Transverse colon (tissue), 4 donors: Measurements from ENCODE around the gene VEGFB. TPM values are rescaled to one million over a fixed set of nuclear protein-coding genes. Genes with fewer than 3 reads are reported as not detected.
A peak's percentile ranks its signal among the peaks of the same experiment; 100 is the strongest.

ENCODE experiments used
- DNase-seq: peaks from one replicate; pipeline ENCODE4 v3.0.0-alpha.2; 2019
- H3K27ac ChIP-seq, 4 donors: fragments of 200-600 bp; sonication (generic); 2 replicates each; pipeline ENCODE4 v1.5.1; 2016 to 2018; ENCODE audit warnings: inconsistent platforms in 4 of 4
- H3K27me3 ChIP-seq: fragments of 200-600 bp; sonication (generic); 2 replicates; pipeline ENCODE4 v1.5.1; 2017; ENCODE audit warnings: inconsistent platforms
- H3K36me3 ChIP-seq, 4 donors: fragments of 200-600 bp; sonication (generic); 2 replicates each; pipeline ENCODE4 v1.5.1; 2017 to 2019; ENCODE audit warnings: inconsistent platforms in 4 of 4
- H3K4me1 ChIP-seq, 4 donors: fragments of 200-600 bp; sonication (generic); 2 replicates each; pipeline ENCODE4 v1.5.1; 2017 to 2020; ENCODE audit warnings: inconsistent platforms in 4 of 4
- H3K4me3 ChIP-seq, 4 donors: fragments of 200-600 bp; sonication (generic); 1 replicate in 1 of 4; 2 replicates in 3 of 4; pipeline versions ENCODE4 v1.5.1 to v1.6.1; 2017 to 2019; ENCODE audit warnings: inconsistent platforms in 4 of 4
- H3K9me3 ChIP-seq, 2 donors: fragments of 200-600 bp; sonication (generic); 2 replicates each; pipeline ENCODE4 v1.5.1; 2017 to 2019; ENCODE audit warnings: inconsistent platforms in 2 of 2
- CTCF ChIP-seq, 5 experiments: fragments of 200-600 bp in 3 of 5; fragments of 450-650 bp in 2 of 5; sonication (generic) in 3 of 5; IDR thresholded peaks; 1 replicate in 2 of 5; 2 replicates in 3 of 5; pipeline ENCODE4 v1.5.1; 2016 to 2017; ENCODE audit warnings: antibody characterized with exemption in 5 of 5, inconsistent platforms in 3 of 5, mild to moderate bottlenecking in 2 of 5, moderate library complexity in 1 of 5
- EP300 ChIP-seq: sonication (generic); formaldehyde crosslinking; IDR thresholded peaks from one replicate; pipeline ENCODE4 v1.6.1; 2017; ENCODE audit warnings: antibody characterized with exemption, low read depth
- POLR2A ChIP-seq: fragments of 450-650 bp; IDR thresholded peaks from one replicate; pipeline ENCODE4 v1.6.1; 2016; ENCODE audit warnings: antibody characterized with exemption, mild to moderate bottlenecking, moderate library complexity
- POLR2AphosphoS5 ChIP-seq, 3 donors: sonication (generic); formaldehyde crosslinking; IDR thresholded peaks; one replicate each; pipeline ENCODE4 v1.6.1; 2016; ENCODE audit warnings: antibody characterized with exemption in 3 of 3
- WGBS, 2 donors: methylation state at CpG; one replicate each; pipeline ENCODE4 v1.1.5; 2018; ENCODE audit warnings: low coverage in 1 of 2; 5-methylcytosine and 5-hydroxymethylcytosine counted together
- in situ Hi-C, 4 donors: fragments of 200-750 bp; cut with MboI; loops; one replicate each; pipeline versions ENCODE4 v1.15.0 to v1.15.1; 2017; ENCODE audit warnings: low sequenced_read_pairs in 3 of 4, low pct_ligation_motif_present in 1 of 4, low pct_unique_long_range_greater_than_20kb in 1 of 4
- intact Hi-C: fragments of 100-400 bp; cut with DNase I; formaldehyde crosslinking; loops from one replicate; pipeline ENCODE4 v1.15.1; 2023; ENCODE audit warnings: low total_unique reads
- total RNA-seq, 4 donors: library from RNA; depleted of rRNA; stranded (reverse); fragments of >200 nt; gene quantifications; one replicate each; pipeline ENCODE4 v1.1.0, GENCODE V29; 2016

VEGFB gene
- total RNA-seq, 4 donors from 2014 or later: 34.0 to 84.9 (median 36.8) TPM

GRCh38 chr11:64186492-64187165 lies 47.8 kb upstream of the VEGFB start:
- intact Hi-C loops (no loop called here), in situ Hi-C loops (no loop called here)
- Histone ChIP-seq H3K36me3 (no peaks in the 10 kb centered on the region), H3K4me1 (peaks cover 20 to 29% (median 24%) of the 10 kb centered on the region in 4 donors), H3K4me3 (peak overlapping the region in 1 of 4 donors; percentile 97), H3K9me3 (no peaks in the 10 kb centered on the region), H3K27me3 (no peaks in the 10 kb centered on the region), H3K27ac (no peak overlapping the region)
- WGBS, 2 donors: 0 to 1% methylated on average over 5 to 46 of the region's 48 CpGs
- TF ChIP-seq CTCF (IDR thresholded peaks at IDR 0.05) (no peak), POLR2AphosphoS5 (IDR thresholded peaks at IDR 0.05) (no peak), POLR2A (no peak), EP300 (no peak)
- peak; percentile 29 for DNase-seq

GRCh38 chr11:64192434-64192833 lies 42.0 kb upstream of the VEGFB start:
- intact Hi-C loops (loop anchor here (5.0 kb wide), 1 partner anchor 1790 kb away; no protein-coding TSS in a partner anchor), in situ Hi-C loops (no loop called here)
- no peak for DNase-seq
- H3K27ac ChIP-seq: no peak overlapping the region
- H3K36me3 ChIP-seq: peaks cover 0 to 49% (median 23%) of the 10 kb centered on the region in 4 donors
- TF ChIP-seq POLR2A (no peak), CTCF (IDR thresholded peaks at IDR 0.05) (no peak), POLR2AphosphoS5 (IDR thresholded peaks at IDR 0.05) (no peak), EP300 (no peak)
- H3K4me3 ChIP-seq: no peak overlapping the region
- peaks cover 0 to 11% (median 4%) of the 10 kb centered on the region in 4 donors for H3K4me1 ChIP-seq
- no peaks in the 10 kb centered on the region for H3K27me3 ChIP-seq
- H3K9me3 ChIP-seq: no peaks in the 10 kb centered on the region
- 97 to 100% methylated on average over 1 to 5 of the region's 5 CpGs for WGBS, 2 donors

- DNase-seq: no peak
- intact Hi-C loops: no loop called here
- peaks cover 0 to 81% (median 39%) of the 10 kb centered on the region in 4 donors for H3K36me3 ChIP-seq
- in situ Hi-C loops: no loop called here
- H3K9me3 ChIP-seq: no peaks in the 10 kb centered on the region
- WGBS, 2 donors: 82% methylated on average over 9 of the region's 9 CpGs; no CpG with 5 or more reads in 1 of the 2 donors
- TF ChIP-seq CTCF (IDR thresholded peaks at IDR 0.05) (no peak), POLR2A (no peak), POLR2AphosphoS5 (IDR thresholded peaks at IDR 0.05) (no peak), EP300 (no peak)
- H3K4me3 ChIP-seq: no peak overlapping the region
- H3K27ac ChIP-seq: no peak overlapping the region
- no peaks in the 10 kb centered on the region for H3K4me1 ChIP-seq
- no peaks in the 10 kb centered on the region for H3K27me3 ChIP-seq
Observed at GRCh38 chr11:64196626-64197025, 37.8 kb upstream of the VEGFB start.

- TF ChIP-seq POLR2AphosphoS5 (IDR thresholded peaks at IDR 0.05) (no peak), EP300 (no peak), CTCF (IDR thresholded peaks at IDR 0.05) (no peak), POLR2A (no peak)
- in situ Hi-C loops: no loop called here
- intact Hi-C loops: no loop called here
- no peak for DNase-seq
- WGBS, 2 donors: 90 to 100% methylated on average over 2 of the region's 2 CpGs
- H3K4me3 ChIP-seq: no peak overlapping the region
- no peaks in the 10 kb centered on the region for H3K27me3 ChIP-seq
- H3K4me1 ChIP-seq: no peaks in the 10 kb centered on the region
- H3K27ac ChIP-seq: no peak overlapping the region
- no peaks in the 10 kb centered on the region for H3K9me3 ChIP-seq
- peaks cover 0 to 83% (median 41%) of the 10 kb centered on the region in 4 donors for H3K36me3 ChIP-seq
Observed at GRCh38 chr11:64198511-64198910, 35.9 kb upstream of the VEGFB start.
